ENCODE data around the gene CUL2. TPM values are rescaled to one million over a fixed set of nuclear protein-coding genes. Genes with fewer than 3 reads are reported as not detected.
"Not testable (repeated sequence)": the region's sequence is repeated elsewhere in the genome, so short reads cannot be mapped to it uniquely, and the experiment has no call there.

The CUL2 gene
- total and polyA plus RNA-seq, 10 donors, result 7.8 to 37.5 (median 20.5) TPM

DNA sequence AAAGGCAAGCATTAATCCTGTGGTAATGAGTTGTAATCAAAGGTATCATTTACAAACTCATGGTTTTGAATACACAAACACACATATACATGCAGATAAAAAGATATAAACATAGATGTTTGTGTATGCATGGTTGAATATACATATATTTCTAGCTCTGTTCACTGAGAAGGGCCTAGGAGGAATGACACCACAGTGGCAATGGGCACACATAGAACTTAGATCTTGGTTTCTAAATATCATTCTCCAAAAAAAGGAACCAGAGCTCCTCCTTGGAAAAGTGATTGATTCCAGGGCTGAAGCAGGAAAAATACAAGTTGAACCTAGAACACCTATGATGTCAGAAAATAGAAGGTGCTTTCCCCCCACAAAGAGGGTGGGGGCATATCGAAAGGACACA is 6.9 kb downstream of the CUL2 start:
- peaks cover 11 to 59% (median 31%) of the 10 kb centered on the region in 6 donors for H3K4me1 ChIP-seq
- H3K27me3 ChIP-seq (replicated peaks in 1 of 7), result no peaks in the 10 kb centered on the region
- intact Hi-C loops (cut with DNase I; ENCODE audit: low total_unique reads), result no loop called here
- WGBS, 5 donors, result 93 to 97% (median 97%) methylated on average over 1 of the region's 1 CpG
- H3K36me3 ChIP-seq, result peaks cover 0 to 35% (median 2%) of the 10 kb centered on the region in 6 donors
- no peak for TF ChIP-seq POLR2AphosphoS5 (IDR thresholded peaks at IDR 0.05)
- TF ChIP-seq POLR2A (IDR thresholded peaks at IDR 0.05), result no peak
- DNase-seq, result no peak
- no peak overlapping the region for H3K27ac ChIP-seq
- peaks cover 0 to 12% (median 8%) of the 10 kb centered on the region in 8 donors for H3K9me3 ChIP-seq
- H3K4me3 ChIP-seq, result no peak overlapping the region

DNA sequence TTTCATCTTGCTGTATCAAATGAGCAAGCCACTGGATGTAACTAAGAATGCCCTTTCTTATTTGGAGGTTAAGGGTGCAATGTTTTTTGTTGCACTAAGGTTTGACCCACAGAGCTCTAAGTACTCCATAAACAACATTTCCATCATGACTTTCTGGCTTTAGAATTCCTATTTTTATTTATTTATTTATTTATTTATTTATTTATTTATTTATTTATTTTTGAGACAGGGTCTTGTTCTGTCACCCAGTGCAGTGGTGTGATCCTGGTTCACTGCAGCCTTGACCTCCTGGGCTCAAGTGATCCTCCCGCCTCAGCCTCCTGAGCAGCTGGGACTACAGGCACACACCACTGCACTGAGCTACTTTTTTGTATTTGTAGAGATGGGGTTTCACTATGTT is 9.9 kb downstream of the CUL2 start:
- H3K27me3 ChIP-seq (replicated peaks in 1 of 7); H3K4me3 ChIP-seq; DNase-seq; intact Hi-C loops (cut with DNase I; ENCODE audit: low total_unique reads); H3K27ac ChIP-seq: not testable (repeated sequence)
- 89 to 100% (median 95%) methylated on average over 1 of the region's 1 CpG for WGBS, 5 donors
- H3K36me3 ChIP-seq, result peaks cover 0 to 56% (median 6%) of the 10 kb centered on the region in 6 donors
- peaks cover 0 to 30% (median 2%) of the 10 kb centered on the region in 6 donors for H3K4me1 ChIP-seq
- peaks cover 0 to 12% (median 8%) of the 10 kb centered on the region in 8 donors for H3K9me3 ChIP-seq

DNA sequence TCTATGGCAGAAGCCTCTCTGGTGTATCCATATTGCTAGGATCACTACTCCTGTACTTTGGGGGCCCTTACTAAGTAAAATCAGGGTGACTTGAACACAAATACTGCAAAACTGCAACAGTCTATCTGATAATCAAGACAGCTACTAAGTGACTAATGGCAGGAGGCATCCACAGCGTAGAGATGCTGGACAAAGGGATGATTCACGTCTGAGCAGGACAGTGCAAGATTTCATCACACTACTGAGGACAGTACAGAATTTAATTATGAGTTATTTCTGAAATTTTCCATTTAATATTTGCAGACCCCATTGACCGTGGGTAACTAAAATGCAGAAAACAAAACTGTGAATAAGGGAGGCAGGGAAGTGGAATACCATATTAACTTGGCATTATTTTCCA is 10.4 kb downstream of the CUL2 start:
- WGBS, 5 donors, result 87 to 95% (median 90%) methylated on average over 3 of the region's 3 CpGs
- H3K36me3 ChIP-seq, result peaks cover 0 to 56% (median 6%) of the 10 kb centered on the region in 6 donors
- no peaks in the 10 kb centered on the region for H3K27me3 ChIP-seq (replicated peaks in 1 of 7)
- H3K4me1 ChIP-seq, result peaks cover 0 to 25% (median 0%) of the 10 kb centered on the region in 6 donors
- TF ChIP-seq POLR2AphosphoS5 (IDR thresholded peaks at IDR 0.05) (no peak), POLR2A (IDR thresholded peaks at IDR 0.05) (no peak)
- TF ChIP-seq, protein P1, sequence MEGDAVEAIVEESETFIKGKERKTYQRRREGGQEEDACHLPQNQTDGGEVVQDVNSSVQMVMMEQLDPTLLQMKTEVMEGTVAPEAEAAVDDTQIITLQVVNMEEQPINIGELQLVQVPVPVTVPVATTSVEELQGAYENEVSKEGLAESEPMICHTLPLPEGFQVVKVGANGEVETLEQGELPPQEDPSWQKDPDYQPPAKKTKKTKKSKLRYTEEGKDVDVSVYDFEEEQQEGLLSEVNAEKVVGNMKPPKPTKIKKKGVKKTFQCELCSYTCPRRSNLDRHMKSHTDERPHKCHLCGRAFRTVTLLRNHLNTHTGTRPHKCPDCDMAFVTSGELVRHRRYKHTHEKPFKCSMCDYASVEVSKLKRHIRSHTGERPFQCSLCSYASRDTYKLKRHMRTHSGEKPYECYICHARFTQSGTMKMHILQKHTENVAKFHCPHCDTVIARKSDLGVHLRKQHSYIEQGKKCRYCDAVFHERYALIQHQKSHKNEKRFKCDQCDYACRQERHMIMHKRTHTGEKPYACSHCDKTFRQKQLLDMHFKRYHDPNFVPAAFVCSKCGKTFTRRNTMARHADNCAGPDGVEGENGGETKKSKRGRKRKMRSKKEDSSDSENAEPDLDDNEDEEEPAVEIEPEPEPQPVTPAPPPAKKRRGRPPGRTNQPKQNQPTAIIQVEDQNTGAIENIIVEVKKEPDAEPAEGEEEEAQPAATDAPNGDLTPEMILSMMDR (IDR thresholded peaks at IDR 0.05 in 8 of 11, conservative IDR thresholded peaks at IDR 0.05 in 3 of 11), result no peak
- H3K27ac ChIP-seq, result no peak overlapping the region
- intact Hi-C loops (cut with DNase I; ENCODE audit: low total_unique reads), result no loop called here
- peaks cover 0 to 12% (median 8%) of the 10 kb centered on the region in 8 donors for H3K9me3 ChIP-seq
- no peak for DNase-seq
- no peak overlapping the region for H3K4me3 ChIP-seq

DNA sequence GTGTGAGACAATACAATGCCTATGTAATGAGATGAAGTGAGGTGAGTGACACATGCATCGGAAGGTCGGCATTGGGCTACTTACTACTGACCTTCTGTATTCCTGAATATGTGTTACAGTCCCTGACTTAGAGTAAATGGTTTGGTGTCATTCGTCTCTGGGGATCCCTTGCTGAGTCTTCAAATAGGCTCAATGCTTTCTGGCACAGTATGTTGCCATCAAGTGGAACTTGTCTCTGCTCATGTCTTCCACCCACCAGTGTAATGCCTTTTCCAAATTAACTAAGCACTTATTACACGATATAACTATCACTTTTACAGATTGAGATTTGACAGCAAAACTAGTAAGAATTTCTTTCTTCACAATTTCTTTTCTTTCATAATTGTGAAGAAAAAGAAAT is 10.9 kb downstream of the CUL2 start:
- Histone ChIP-seq H3K36me3 (peaks cover 0 to 56% (median 6%) of the 10 kb centered on the region in 6 donors), H3K9me3 (peaks cover 0 to 12% (median 8%) of the 10 kb centered on the region in 8 donors), H3K27ac (no peak overlapping the region), H3K27me3 (replicated peaks in 1 of 7) (no peaks in the 10 kb centered on the region), H3K4me1 (peaks cover 0 to 20% (median 0%) of the 10 kb centered on the region in 6 donors), H3K4me3 (no peak overlapping the region)
- DNase-seq, result no peak
- intact Hi-C loops (cut with DNase I; ENCODE audit: low total_unique reads), result no loop called here
- TF ChIP-seq POLR2A (IDR thresholded peaks at IDR 0.05), result no peak
- no peak for TF ChIP-seq POLR2AphosphoS5 (IDR thresholded peaks at IDR 0.05)
- 94 to 99% (median 95%) methylated on average over 4 of the region's 4 CpGs for WGBS, 5 donors

DNA sequence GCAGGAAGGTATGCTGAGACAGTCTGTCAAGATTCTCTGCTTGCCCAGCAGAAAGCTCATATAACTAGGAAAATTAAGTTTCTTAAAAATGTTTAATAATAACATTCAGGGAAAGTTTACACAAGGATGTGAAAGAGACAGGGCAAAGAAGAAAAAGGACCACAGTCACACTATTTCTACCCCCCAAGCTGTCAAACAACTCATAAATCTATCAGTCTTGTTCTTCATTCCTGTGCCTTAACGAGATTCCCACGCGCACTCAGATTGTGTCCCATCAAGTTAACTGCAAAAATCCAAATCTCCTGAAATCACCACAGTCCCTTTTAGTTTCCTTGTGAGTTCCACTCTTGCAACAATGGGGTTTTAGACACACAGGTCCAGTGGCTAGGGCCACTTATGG is 14.9 kb downstream of the CUL2 start:
- no peak for DNase-seq
- WGBS, 5 donors, result 90 to 95% (median 94%) methylated on average over 3 of the region's 3 CpGs
- H3K27ac ChIP-seq, result no peak overlapping the region
- peaks cover 0 to 3% (median 0%) of the 10 kb centered on the region in 6 donors for H3K4me1 ChIP-seq
- intact Hi-C loops (cut with DNase I; ENCODE audit: low total_unique reads), result no loop called here
- H3K36me3 ChIP-seq, result peaks cover 4 to 38% (median 10%) of the 10 kb centered on the region in 6 donors
- no peak for TF ChIP-seq POLR2AphosphoS5 (IDR thresholded peaks at IDR 0.05)
- TF ChIP-seq POLR2A (IDR thresholded peaks at IDR 0.05), result no peak
- TF ChIP-seq, protein P1 (IDR thresholded peaks at IDR 0.05 in 8 of 11, conservative IDR thresholded peaks at IDR 0.05 in 3 of 11), result no peak
- H3K27me3 ChIP-seq (replicated peaks in 1 of 7), result no peaks in the 10 kb centered on the region
- no peak overlapping the region for H3K4me3 ChIP-seq
- no peaks in the 10 kb centered on the region for H3K9me3 ChIP-seq

Data from spleen (tissue), 11 donors.